B cell (primary cell): ENCODE measurements around the gene ELP2. TPM values are rescaled to one million over a fixed set of nuclear protein-coding genes. Genes with fewer than 3 reads are reported as not detected.
"Not testable (repeated sequence)": the region's sequence is repeated elsewhere in the genome, so short reads cannot be mapped to it uniquely, and the experiment has no call there.

Experiments used
- ATAC-seq: fragments of 200-7000 bp; cut with Tn5 transposase; one replicate; pipeline ENCODE4 v1.10.0; 2021; ENCODE audit warnings: low read depth, mild to moderate bottlenecking, moderate number of reproducible peaks, moderate library complexity
- CTCF ChIA-PET: fragments of 350-600 bp; sonication (Branson Sonifier 250); formaldehyde crosslinking; loops from one replicate; lab custom pipeline; 2021; ENCODE audit warnings: antibody characterized with exemption, inconsistent platforms; lab: Charles Lee
- POLR2A ChIA-PET: fragments of 350-600 bp; sonication (Branson Sonifier 250); formaldehyde crosslinking; loops from one replicate; lab custom pipeline; 2021; ENCODE audit warnings: antibody characterized with exemption; lab: Charles Lee
- DNase-seq: peaks from one replicate; pipeline ENCODE4 v3.0.0; 2013
- H2AFZ ChIP-seq: 2 replicates; pipeline ENCODE4 v1.6.1; 2012; ENCODE audit warnings: mild to moderate bottlenecking, low read depth, low read length; ENCODE audit not compliant: insufficient read depth, poor library complexity, severe bottlenecking
- H3K27ac ChIP-seq, 2 donors: 1 replicate in 1 of 2; 2 replicates in 1 of 2; pipeline ENCODE4 v1.5.1; 2012 to 2013; ENCODE audit warnings: low read length in 2 of 2, mild to moderate bottlenecking in 2 of 2, moderate library complexity in 1 of 2
- H3K27me3 ChIP-seq, 4 experiments: fragments of 200-600 bp in 1 of 4; sonication (generic) in 1 of 4; replicated peaks in 1 of 4; 1 replicate in 2 of 4; 2 replicates in 2 of 4; pipeline versions ENCODE4 v1.6.1 to v1.7.0; 2013 to 2016; ENCODE audit warnings: low read length in 3 of 4, mild to moderate bottlenecking in 2 of 4, mixed read lengths in 1 of 4, moderate library complexity in 1 of 4; ENCODE audit not compliant: insufficient read depth in 4 of 4, control insufficient read depth in 3 of 4; ENCODE audit errors: control extremely low read depth in 1 of 4
- H3K36me3 ChIP-seq, 2 experiments: replicated peaks in 1 of 2; 1 replicate in 1 of 2; 2 replicates in 1 of 2; pipeline versions ENCODE4 v1.6.1 to v1.7.1; 2013; ENCODE audit warnings: low read length in 1 of 2; ENCODE audit not compliant: insufficient read depth in 2 of 2, control insufficient read depth in 1 of 2; ENCODE audit errors: control extremely low read depth in 1 of 2, extremely low read depth in 1 of 2
- H3K4me1 ChIP-seq, 2 donors: fragments of 200-600 bp in 1 of 2; sonication (generic) in 1 of 2; 1 replicate in 1 of 2; 2 replicates in 1 of 2; pipeline versions ENCODE4 v1.5.1 to v1.6.1; 2013 to 2017; ENCODE audit warnings: low read length in 2 of 2; ENCODE audit not compliant: control insufficient read depth in 2 of 2, insufficient read depth in 2 of 2
- H3K4me2 ChIP-seq: replicated peaks from 2 replicates; pipeline ENCODE3; 2012; ENCODE audit warnings: mild to moderate bottlenecking, low read depth, low read length; ENCODE audit not compliant: poor library complexity, severe bottlenecking
- H3K4me3 ChIP-seq, 5 experiments: fragments of 200-600 bp in 1 of 5; sonication (generic) in 1 of 5; 1 replicate in 3 of 5; 2 replicates in 2 of 5; pipeline versions ENCODE4 v1.5.1 to v1.7.0; 2011 to 2016; ENCODE audit warnings: low read length in 4 of 5, mild to moderate bottlenecking in 4 of 5, low read depth in 2 of 5, control low read depth in 1 of 5, moderate library complexity in 1 of 5; ENCODE audit not compliant: insufficient read depth in 1 of 5; ENCODE audit errors: control extremely low read depth in 1 of 5, extremely low read depth in 1 of 5
- H3K79me2 ChIP-seq: fragments of 200-600 bp; sonication (generic); one replicate; pipeline ENCODE4 v1.6.0; 2016; ENCODE audit warnings: low read length; ENCODE audit not compliant: control insufficient read depth, insufficient read depth
- H3K9ac ChIP-seq: fragments of 200-600 bp; sonication (generic); 2 replicates; pipeline ENCODE4 v1.6.1; 2017; ENCODE audit warnings: mild to moderate bottlenecking, low read length, moderate library complexity
- H3K9me3 ChIP-seq, 3 donors: one replicate each; pipeline versions ENCODE4 v1.6.1 to v1.7.1; 2013; ENCODE audit warnings: low read length in 2 of 3; ENCODE audit not compliant: control insufficient read depth in 2 of 3, insufficient read depth in 1 of 3; ENCODE audit errors: control extremely low read depth in 1 of 3
- H4K20me1 ChIP-seq: 2 replicates; pipeline ENCODE4 v1.6.0; 2012; ENCODE audit warnings: mild to moderate bottlenecking, low read length; ENCODE audit not compliant: insufficient read depth, control insufficient read depth, poor library complexity, severe bottlenecking
- H3K27ac Mint-ChIP-seq: one replicate; pipeline ENCODE4 v1.8.0; 2021; ENCODE audit warnings: mixed read lengths
- H3K27me3 Mint-ChIP-seq: one replicate; pipeline ENCODE4 v1.8.0; 2021; ENCODE audit warnings: mixed read lengths
- H3K4me1 Mint-ChIP-seq: one replicate; pipeline ENCODE4 v1.8.0; 2021; ENCODE audit warnings: mixed read lengths
- H3K4me3 Mint-ChIP-seq: one replicate; pipeline ENCODE4 v1.8.0; 2021; ENCODE audit warnings: mixed read lengths
- H3K9me3 Mint-ChIP-seq: one replicate; pipeline ENCODE4 v1.8.0; 2022; ENCODE audit warnings: mixed read lengths; ENCODE audit not compliant: insufficient read depth
- CTCF ChIP-seq: fragments of 200-600 bp; IDR thresholded peaks from one replicate; pipeline ENCODE4 v1.8.0; 2022; ENCODE audit warnings: antibody characterized with exemption, mild to moderate bottlenecking
- EZH2 ChIP-seq: IDR thresholded peaks from 2 replicates; pipeline ENCODE4 v1.6.1; 2012; ENCODE audit warnings: borderline replicate concordance, low read depth, mild to moderate bottlenecking, moderate library complexity, low read length; ENCODE audit not compliant: insufficient read depth, poor library complexity, severe bottlenecking
- WGBS: methylation state at CpG from one replicate; pipeline ENCODE4 v1.1.5; 2013; ENCODE audit warnings: missing lambda C conversion rate; ENCODE audit not compliant: insufficient coverage; 5-methylcytosine and 5-hydroxymethylcytosine counted together
- intact Hi-C: fragments of 100-400 bp; cut with micrococcal nuclease; formaldehyde crosslinking; loops from one replicate; pipeline ENCODE4 v1.10.0; 2022
- polyA plus RNA-seq: library from polyadenylated mRNA; depleted of rRNA; stranded (reverse); fragments of >200 nt; gene quantifications from 2 replicates; pipeline ENCODE4 v1.2.3, GENCODE V29; 2012
- total RNA-seq, 2 donors: library from RNA; stranded (reverse); fragments of 120-200 nt in 1 of 2; gene quantifications; 1 replicate in 1 of 2; 2 replicates in 1 of 2; pipeline versions ENCODE4 v1.2.3 to v1.2.4, GENCODE V29; 2013 to 2022

The ELP2 gene
- total and polyA plus RNA-seq, 2 donors (not counting 1 experiment from before 2014, with no cell fraction given) = 45.7 to 137 TPM

GRCh38 chr18:36167692-36168218 lies 38.1 kb downstream of the ELP2 start:
- WGBS = 100% methylated on average over 1 of the region's 3 CpGs
- Histone ChIP-seq H3K27ac (no peak overlapping the region), H3K79me2 (no peaks in the 10 kb centered on the region), H2AFZ (no peak overlapping the region), H3K4me2 (no peak overlapping the region), H3K4me1 (no peaks in the 10 kb centered on the region), H3K9me3 (peaks cover 0 to 3% (median 0%) of the 10 kb centered on the region in 3 donors), H3K4me3 (no peak overlapping the region), H3K27me3 (no peaks in the 10 kb centered on the region), H4K20me1 (no peaks in the 10 kb centered on the region), H3K36me3 (peaks cover 12 to 67% of the 10 kb centered on the region in 2 experiments), H3K9ac (no peak overlapping the region)
- DNase-seq (no peak), ATAC-seq (no peak)
- TF ChIP-seq EZH2 (no peak), CTCF (no peak)
- no peaks in the 10 kb centered on the region for H3K9me3 Mint-ChIP-seq
- intact Hi-C loops = no loop called here
- no peak overlapping the region for H3K27ac Mint-ChIP-seq
- H3K4me3 Mint-ChIP-seq = no peak overlapping the region
- H3K27me3 Mint-ChIP-seq = no peaks in the 10 kb centered on the region
- no peaks in the 10 kb centered on the region for H3K4me1 Mint-ChIP-seq
- ChIA-PET CTCF (no interaction called here), POLR2A (no interaction called here)

DNA sequence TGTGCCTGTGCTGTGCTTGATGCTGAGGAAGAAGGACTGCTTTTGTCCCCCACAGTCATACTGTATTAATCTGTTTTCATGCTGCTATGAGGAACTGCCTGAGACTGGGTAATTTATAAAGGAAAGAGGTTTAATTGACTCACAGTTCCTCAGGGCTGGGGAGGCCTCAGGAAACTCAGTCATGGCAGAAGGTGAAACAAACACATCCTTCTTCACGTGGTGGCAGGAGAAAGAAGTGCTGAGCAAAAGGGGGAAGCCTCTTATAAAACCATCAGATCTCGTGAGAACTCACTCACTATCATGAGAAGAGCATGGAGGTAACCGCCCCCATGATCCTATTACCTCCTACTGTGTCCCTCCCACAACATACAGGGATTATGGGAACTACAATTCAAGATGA lies 38.6 kb downstream of the ELP2 start:
- H2AFZ ChIP-seq, H3K27ac Mint-ChIP-seq, H3K9me3 Mint-ChIP-seq, H3K4me3 ChIP-seq, H3K79me2 ChIP-seq, ATAC-seq, H4K20me1 ChIP-seq, H3K27ac ChIP-seq, H3K4me1 ChIP-seq, H3K4me2 ChIP-seq, H3K27me3 ChIP-seq, H3K9me3 ChIP-seq, POLR2A ChIA-PET, H3K4me3 Mint-ChIP-seq, H3K27me3 Mint-ChIP-seq, intact Hi-C loops, CTCF ChIA-PET, H3K9ac ChIP-seq, H3K4me1 Mint-ChIP-seq, DNase-seq: not testable (repeated sequence)
- WGBS = no CpG with 5 or more reads among the region's 3 CpGs
- peaks cover 16 to 73% of the 10 kb centered on the region in 2 experiments for H3K36me3 ChIP-seq
